ENCODE measurements around the gene THOP1. TPM values are rescaled to one million over a fixed set of nuclear protein-coding genes. Genes with fewer than 3 reads are reported as not detected.

Gene THOP1
- total RNA-seq, 4 donors from 2014 or later: 31.6 to 55.0 (median 41.4) TPM

DNA sequence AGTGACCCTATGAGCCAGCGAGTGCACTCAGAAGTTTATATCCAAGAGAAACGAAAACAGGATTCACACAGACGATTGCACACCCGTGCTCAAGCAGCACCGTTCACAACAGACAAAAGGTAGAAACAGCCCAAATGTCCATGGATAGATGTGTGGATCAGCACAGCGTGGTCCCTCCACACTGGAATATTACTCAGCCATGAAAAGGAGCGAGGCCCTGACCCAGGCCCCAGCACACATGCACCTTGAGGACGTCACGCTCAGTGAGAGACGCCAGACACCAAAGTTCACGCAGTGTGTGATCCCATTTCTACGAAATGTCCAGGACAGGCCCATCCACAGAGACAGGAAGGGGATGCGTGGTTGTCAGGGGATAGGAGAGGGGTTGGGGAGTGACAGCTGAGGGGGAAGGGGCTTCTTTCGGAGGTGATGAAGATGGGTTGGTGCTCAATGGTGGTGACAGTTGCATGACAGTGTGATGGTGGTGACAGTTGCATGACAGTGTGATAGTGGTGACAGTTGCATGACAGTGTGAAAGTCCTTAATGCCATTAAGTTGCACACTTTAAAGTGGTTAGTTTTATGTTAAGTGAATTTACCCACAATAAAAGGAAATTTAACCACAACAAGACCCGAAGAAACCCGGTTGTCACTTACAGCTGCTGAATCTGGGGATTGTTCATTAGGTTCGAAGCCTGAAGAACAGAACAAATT, 26.5 kb upstream of the THOP1 start:
- no peak for DNase-seq (ENCODE audit: low spot score in 2 of 2)
- Histone ChIP-seq H3K27ac (no peak overlapping the region), H3K9me3 (no peaks in the 10 kb centered on the region), H3K36me3 (peaks cover 83% of the 10 kb centered on the region), H3K4me1 (no peaks in the 10 kb centered on the region), H3K4me3 (no peak overlapping the region), H3K27me3 (no peaks in the 10 kb centered on the region)
- 93% methylated on average over 17 of the region's 17 CpGs for WGBS
- TF ChIP-seq EP300 (IDR thresholded peaks at IDR 0.05) (no peak), POLR2AphosphoS5 (IDR thresholded peaks at IDR 0.05) (no peak), POLR2A (IDR thresholded peaks at IDR 0.05) (no peak)
- TF ChIP-seq, protein P1, sequence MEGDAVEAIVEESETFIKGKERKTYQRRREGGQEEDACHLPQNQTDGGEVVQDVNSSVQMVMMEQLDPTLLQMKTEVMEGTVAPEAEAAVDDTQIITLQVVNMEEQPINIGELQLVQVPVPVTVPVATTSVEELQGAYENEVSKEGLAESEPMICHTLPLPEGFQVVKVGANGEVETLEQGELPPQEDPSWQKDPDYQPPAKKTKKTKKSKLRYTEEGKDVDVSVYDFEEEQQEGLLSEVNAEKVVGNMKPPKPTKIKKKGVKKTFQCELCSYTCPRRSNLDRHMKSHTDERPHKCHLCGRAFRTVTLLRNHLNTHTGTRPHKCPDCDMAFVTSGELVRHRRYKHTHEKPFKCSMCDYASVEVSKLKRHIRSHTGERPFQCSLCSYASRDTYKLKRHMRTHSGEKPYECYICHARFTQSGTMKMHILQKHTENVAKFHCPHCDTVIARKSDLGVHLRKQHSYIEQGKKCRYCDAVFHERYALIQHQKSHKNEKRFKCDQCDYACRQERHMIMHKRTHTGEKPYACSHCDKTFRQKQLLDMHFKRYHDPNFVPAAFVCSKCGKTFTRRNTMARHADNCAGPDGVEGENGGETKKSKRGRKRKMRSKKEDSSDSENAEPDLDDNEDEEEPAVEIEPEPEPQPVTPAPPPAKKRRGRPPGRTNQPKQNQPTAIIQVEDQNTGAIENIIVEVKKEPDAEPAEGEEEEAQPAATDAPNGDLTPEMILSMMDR (IDR thresholded peaks at IDR 0.05): no peak

DNA sequence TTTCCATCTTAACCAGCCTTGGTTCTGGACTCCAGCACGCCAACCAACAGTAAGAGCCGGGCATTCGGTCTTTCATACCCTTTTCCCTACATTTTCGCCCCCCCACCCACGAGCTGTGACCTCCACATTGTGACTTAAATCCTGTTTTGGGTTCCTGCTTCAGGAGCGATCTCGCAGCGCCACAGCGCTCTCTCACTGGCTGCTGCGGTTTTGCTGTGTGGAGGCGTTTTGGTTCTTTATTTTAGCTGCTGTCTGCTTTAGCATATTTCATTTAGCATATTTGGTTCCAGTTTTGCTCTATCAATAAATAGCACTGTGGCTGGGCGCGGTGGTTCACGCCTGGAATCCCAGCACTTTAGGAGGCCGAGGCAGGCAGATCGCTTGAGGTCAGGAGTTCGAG, 25.9 kb upstream of the THOP1 start:
- H3K4me3 ChIP-seq: no peak overlapping the region
- H3K27ac ChIP-seq: no peak overlapping the region
- peaks cover 82% of the 10 kb centered on the region for H3K36me3 ChIP-seq
- DNase-seq (ENCODE audit: low spot score in 2 of 2): no peak
- WGBS: 91% methylated on average over 17 of the region's 17 CpGs
- no peaks in the 10 kb centered on the region for H3K9me3 ChIP-seq
- no peaks in the 10 kb centered on the region for H3K4me1 ChIP-seq
- TF ChIP-seq EP300 (IDR thresholded peaks at IDR 0.05): no peak
- no peak for TF ChIP-seq POLR2A (IDR thresholded peaks at IDR 0.05)
- TF ChIP-seq, protein P1 (IDR thresholded peaks at IDR 0.05): no peak
- TF ChIP-seq POLR2AphosphoS5 (IDR thresholded peaks at IDR 0.05): no peak
- H3K27me3 ChIP-seq: no peaks in the 10 kb centered on the region

DNA sequence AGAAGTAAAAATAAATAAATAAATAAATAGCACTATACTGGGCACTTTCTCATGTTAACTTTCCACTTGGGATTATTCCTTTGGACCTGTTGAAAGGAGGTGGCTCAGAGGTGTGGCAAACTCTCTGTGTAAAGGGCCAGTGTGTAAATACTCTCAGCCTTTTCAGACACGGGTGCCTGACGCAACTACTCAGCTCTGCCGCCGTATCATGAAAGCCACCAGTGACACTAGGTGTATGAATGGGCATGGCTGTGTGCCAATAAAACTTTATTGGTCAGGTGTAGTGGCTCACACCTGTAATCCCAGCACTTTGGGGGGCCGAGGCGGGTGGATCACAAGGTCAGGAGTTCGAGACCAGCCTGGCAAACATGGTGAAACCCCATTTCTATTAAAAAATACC, 25.3 kb upstream of the THOP1 start:
- DNase-seq (ENCODE audit: low spot score in 2 of 2): no peak
- Histone ChIP-seq H3K36me3 (peaks cover 82% of the 10 kb centered on the region), H3K27ac (no peak overlapping the region), H3K4me3 (no peak overlapping the region), H3K9me3 (no peaks in the 10 kb centered on the region), H3K4me1 (no peaks in the 10 kb centered on the region), H3K27me3 (no peaks in the 10 kb centered on the region)
- TF ChIP-seq EP300 (IDR thresholded peaks at IDR 0.05) (no peak), POLR2A (IDR thresholded peaks at IDR 0.05) (no peak), POLR2AphosphoS5 (IDR thresholded peaks at IDR 0.05) (no peak)
- TF ChIP-seq, protein P1 (IDR thresholded peaks at IDR 0.05): no peak
- 91% methylated on average over 7 of the region's 7 CpGs for WGBS

DNA sequence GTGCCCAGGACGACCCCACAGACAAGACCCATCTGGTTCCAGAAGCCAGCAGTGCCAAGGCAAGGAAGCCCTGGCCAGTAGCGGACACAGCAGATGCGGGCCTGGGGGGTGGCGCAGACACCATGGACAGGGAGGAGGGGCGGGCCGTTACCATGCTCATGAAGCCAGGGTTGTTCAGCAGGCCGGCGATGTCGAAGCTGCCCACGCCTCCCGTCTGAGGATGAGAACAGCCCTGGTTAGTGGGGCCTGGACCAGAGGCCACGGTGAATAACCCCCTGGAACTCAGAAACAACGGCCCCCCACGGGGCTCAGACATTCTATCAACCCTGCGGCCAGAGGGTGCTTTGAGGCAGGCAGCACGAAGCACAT, 24.0 kb upstream of the THOP1 start:
- 87% methylated on average over 8 of the region's 16 CpGs for WGBS
- Histone ChIP-seq H3K36me3 (peaks cover 82% of the 10 kb centered on the region), H3K4me3 (no peak overlapping the region), H3K9me3 (no peaks in the 10 kb centered on the region), H3K27me3 (no peaks in the 10 kb centered on the region), H3K4me1 (no peaks in the 10 kb centered on the region), H3K27ac (no peak overlapping the region)
- TF ChIP-seq POLR2AphosphoS5 (IDR thresholded peaks at IDR 0.05): no peak
- TF ChIP-seq POLR2A (IDR thresholded peaks at IDR 0.05): no peak
- TF ChIP-seq EP300 (IDR thresholded peaks at IDR 0.05): no peak
- TF ChIP-seq, protein P1 (IDR thresholded peaks at IDR 0.05): no peak
- DNase-seq (ENCODE audit: low spot score in 2 of 2): no peak

DNA sequence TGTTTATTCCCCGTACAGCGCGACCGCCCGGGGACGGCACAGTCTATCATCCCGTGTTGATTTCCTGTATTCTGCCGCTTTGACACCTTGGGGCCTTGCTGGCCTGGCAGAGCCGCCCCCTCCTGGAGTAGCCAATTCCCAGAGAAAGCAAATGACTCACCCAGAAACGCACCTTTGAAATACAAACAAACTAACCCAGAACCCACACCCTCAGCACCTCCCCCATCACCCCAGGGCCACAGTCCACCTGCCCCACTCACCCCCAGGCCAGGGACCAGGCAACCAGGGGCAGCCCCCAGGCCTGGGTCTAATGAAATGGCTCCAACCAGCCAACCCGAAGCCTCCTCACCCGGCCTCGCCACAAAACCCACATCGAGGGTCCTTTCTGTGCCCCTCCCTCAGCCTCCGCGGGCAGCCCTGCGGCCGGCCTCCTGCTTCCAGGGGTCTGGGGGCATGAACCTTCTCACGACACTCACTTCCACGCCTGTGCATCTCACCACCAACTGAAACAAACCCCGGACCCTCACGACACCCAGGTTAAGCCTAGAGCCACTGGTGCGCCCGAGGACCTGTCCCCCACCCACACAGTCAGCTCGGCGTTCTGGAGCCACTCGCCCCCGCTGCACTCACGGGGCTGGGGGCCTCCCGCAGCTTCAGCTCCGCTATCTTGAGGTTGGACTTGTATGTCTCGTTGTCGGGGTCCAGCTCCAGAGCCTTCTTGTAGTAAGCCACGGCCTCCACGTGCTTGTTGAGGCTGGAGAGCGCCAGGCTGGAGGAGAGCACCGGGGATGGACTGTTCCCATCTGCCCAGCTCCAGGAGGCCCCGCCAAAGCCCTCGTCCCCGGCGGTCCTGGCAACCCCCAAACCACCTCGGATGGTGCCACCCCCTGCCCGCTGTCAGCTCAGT, 23.2 kb upstream of the THOP1 start:
- no peak for TF ChIP-seq POLR2A (IDR thresholded peaks at IDR 0.05)
- TF ChIP-seq EP300 (IDR thresholded peaks at IDR 0.05): no peak
- no peak for TF ChIP-seq POLR2AphosphoS5 (IDR thresholded peaks at IDR 0.05)
- TF ChIP-seq, protein P1 (IDR thresholded peaks at IDR 0.05): no peak
- WGBS: 94% methylated on average over 42 of the region's 43 CpGs
- Histone ChIP-seq H3K27ac (no peak overlapping the region), H3K4me3 (no peak overlapping the region), H3K27me3 (no peaks in the 10 kb centered on the region), H3K9me3 (no peaks in the 10 kb centered on the region), H3K36me3 (peaks cover 82% of the 10 kb centered on the region), H3K4me1 (no peaks in the 10 kb centered on the region)
- no peak for DNase-seq (ENCODE audit: low spot score in 2 of 2)
